Keratinocyte (primary cell): ENCODE data around the gene VSIG4. TPM values are rescaled to one million over a fixed set of nuclear protein-coding genes. Genes with fewer than 3 reads are reported as not detected.

Source experiments
- DNase-seq: peaks from one replicate; pipeline ENCODE4 v3.0.0-alpha.2; 2011; ENCODE audit warnings: low read depth, missing footprints, low spot score
- FAIRE-seq: peaks from 2 replicates; lab custom pipeline; 2011; peaks lifted over from hg19 to GRCh38; lab: Jason Lieb, UNC
- H2AFZ ChIP-seq: 2 replicates; pipeline ENCODE4 v1.6.0; 2012; ENCODE audit warnings: low read length, control low read depth, inconsistent platforms; ENCODE audit not compliant: control insufficient read depth
- H3K27ac ChIP-seq: 2 replicates; pipeline ENCODE4 v1.5.1; 2011; ENCODE audit warnings: low read length; ENCODE audit not compliant: control insufficient read depth, insufficient read depth
- H3K27me3 ChIP-seq: 3 replicates; pipeline ENCODE4 v1.6.0; 2011; ENCODE audit warnings: low read length; ENCODE audit not compliant: control insufficient read depth, insufficient read depth; ENCODE audit errors: extremely low read depth
- H3K36me3 ChIP-seq, 2 experiments: 2 replicates in 1 of 2; 3 replicates in 1 of 2; pipeline ENCODE4 v1.5.1; 2011; ENCODE audit warnings: low read length in 2 of 2, mild to moderate bottlenecking in 1 of 2; ENCODE audit not compliant: control insufficient read depth in 2 of 2, insufficient read depth in 2 of 2; ENCODE audit errors: extremely low read depth in 1 of 2
- H3K4me1 ChIP-seq: 3 replicates; pipeline ENCODE4 v1.5.1; 2011; ENCODE audit warnings: low read length; ENCODE audit not compliant: control insufficient read depth, insufficient read depth; ENCODE audit errors: extremely low read depth
- H3K4me2 ChIP-seq: 3 replicates; pipeline ENCODE4 v1.6.0; 2011; ENCODE audit warnings: low read depth, low read length; ENCODE audit not compliant: control insufficient read depth, insufficient read depth; ENCODE audit errors: extremely low read depth
- H3K4me3 ChIP-seq, 3 experiments: fragments of 200-600 bp in 1 of 3; sonication (generic) in 1 of 3; 2 replicates in 2 of 3; 3 replicates in 1 of 3; pipeline ENCODE4 v1.5.1; 2011 to 2016; ENCODE audit warnings: low read length in 3 of 3, mild to moderate bottlenecking in 3 of 3, control low read depth in 2 of 3, inconsistent platforms in 1 of 3, low read depth in 1 of 3, mixed read lengths in 1 of 3, mixed run types in 1 of 3, moderate library complexity in 1 of 3; ENCODE audit not compliant: control insufficient read depth in 2 of 3, insufficient read depth in 2 of 3; ENCODE audit errors: extremely low read depth in 1 of 3
- H3K79me2 ChIP-seq: 2 replicates; pipeline ENCODE4 v1.6.0; 2012; ENCODE audit warnings: low read length; ENCODE audit not compliant: control insufficient read depth, insufficient read depth
- H3K9ac ChIP-seq: 3 replicates; pipeline ENCODE4 v1.6.0; 2011; ENCODE audit warnings: low read length; ENCODE audit not compliant: control insufficient read depth, insufficient read depth; ENCODE audit errors: extremely low read depth
- H3K9me1 ChIP-seq: 3 replicates; pipeline ENCODE4 v1.6.0; 2011; ENCODE audit warnings: low read length; ENCODE audit not compliant: control insufficient read depth, insufficient read depth; ENCODE audit errors: extremely low read depth
- H3K9me3 ChIP-seq: 2 replicates; pipeline ENCODE4 v1.5.1; 2012; ENCODE audit warnings: low read depth, low read length; ENCODE audit not compliant: control insufficient read depth
- H4K20me1 ChIP-seq: 3 replicates; pipeline ENCODE4 v1.6.0; 2011; ENCODE audit warnings: low read length; ENCODE audit not compliant: control insufficient read depth, insufficient read depth; ENCODE audit errors: extremely low read depth
- CTCF ChIP-seq, 3 experiments: IDR thresholded peaks in 1 of 3; conservative IDR thresholded peaks in 1 of 3; optimal IDR thresholded peaks in 1 of 3; 2 replicates in 2 of 3; 3 replicates in 1 of 3; pipeline versions ENCODE3 to v1.5.1; 2011; ENCODE audit warnings: low read length in 3 of 3, mild to moderate bottlenecking in 3 of 3, moderate library complexity in 2 of 3, control low read depth in 1 of 3, inconsistent platforms in 1 of 3; ENCODE audit not compliant: insufficient read depth in 2 of 3; ENCODE audit errors: extremely low read depth in 1 of 3
- EZH2 ChIP-seq: IDR thresholded peaks from one replicate; pipeline ENCODE4 v1.6.1; 2012; ENCODE audit warnings: inconsistent platforms, mild to moderate bottlenecking, low read length, moderate library complexity
- dilution Hi-C: fragments of 300-500 bp; cut with MboI; formaldehyde crosslinking; loops from one replicate; pipeline ENCODE4 v1.7.0; 2020; ENCODE audit warnings: low sequenced_read_pairs; ENCODE audit not compliant: extremely low pct_ligation_motif_present
- polyA minus RNA-seq, 3 experiments: library from RNA; depleted of rRNA, polyadenylated mRNA; stranded (reverse); fragments of >200 nt; gene quantifications; 1 replicate in 1 of 3; 2 replicates in 1 of 3; 3 replicates in 1 of 3; pipeline ENCODE4 v1.2.3, GENCODE V29; 2011
- polyA plus RNA-seq, 5 experiments: library from polyadenylated mRNA; depleted of rRNA in 3 of 5; stranded (reverse) in 3 of 5; stranded (forward) in 1 of 5; unstranded in 1 of 5; fragments of >200 nt; gene quantifications; 1 replicate in 1 of 5; 2 replicates in 3 of 5; 3 replicates in 1 of 5; pipeline versions ENCODE4 v1.2.1 to v1.2.3, GENCODE V29; 2011 to 2012; ENCODE audit warnings: missing spikeins in 2 of 5, low read depth in 1 of 5, low replicate concordance in 1 of 5

The VSIG4 gene
- not detected in 3 replicates for polyA plus RNA-seq
- polyA plus RNA-seq (2011; ENCODE audit: low read depth) = not detected
- not detected in 2 replicates for polyA plus RNA-seq (2011; cell fraction: cytosol; rRNA removed)
- not detected in 2 replicates for polyA plus RNA-seq (2011; cell fraction: nucleus; rRNA removed)
- polyA plus RNA-seq (2012; ENCODE audit: low replicate concordance) = not detected in 2 replicates
- not detected in 3 replicates for polyA minus RNA-seq
- not detected for polyA minus RNA-seq (2011; cell fraction: cytosol; rRNA and poly(A)+ RNA removed)
- not detected in 2 replicates for polyA minus RNA-seq (2011; cell fraction: nucleus; rRNA and poly(A)+ RNA removed)

GRCh38 chrX:66039944-66040343 lies at the start of gene VSIG4:
TSS of gene VSIG4 (minus strand) at chrX:66040080. CDS start at chrX:66039998, 82 bp downstream.
- H3K4me2 ChIP-seq = no peak within 1 kb of the TSS
- no peaks in the 10 kb centered on the region for H3K36me3 ChIP-seq
- H3K9me1 ChIP-seq = no peaks in the 10 kb centered on the region
- H2AFZ ChIP-seq = no peak within 1 kb of the TSS
- H3K9ac ChIP-seq = no peak within 1 kb of the TSS
- no peak within 1 kb of the TSS for H3K4me3 ChIP-seq
- dilution Hi-C loops = no loop called here
- no peak within 1 kb of the TSS for H3K27ac ChIP-seq
- no peaks in the 10 kb centered on the region for H3K4me1 ChIP-seq
- H3K9me3 ChIP-seq = no peaks in the 10 kb centered on the region
- FAIRE-seq (no peak), DNase-seq (no peak)
- no peaks in the 10 kb centered on the region for H3K27me3 ChIP-seq
- no peaks in the 10 kb centered on the region for H4K20me1 ChIP-seq
- TF ChIP-seq EZH2 (no peak), CTCF (optimal IDR thresholded peaks at IDR 0.05 in 1 of 3, IDR thresholded peaks at IDR 0.05 in 1 of 3, conservative IDR thresholded peaks at IDR 0.05 in 1 of 3; ENCODE audit: extremely low read depth in 1 of 3, insufficient read depth in 2 of 3, low read length in 3 of 3) (no peak)
- H3K79me2 ChIP-seq = no peaks in the 10 kb centered on the region

GRCh38 chrX:66076801-66077200 lies 36.9 kb upstream of the VSIG4 start:
- TF ChIP-seq EZH2 = no peak
- TF ChIP-seq CTCF (optimal IDR thresholded peaks at IDR 0.05 in 1 of 3, IDR thresholded peaks at IDR 0.05 in 1 of 3, conservative IDR thresholded peaks at IDR 0.05 in 1 of 3; ENCODE audit: extremely low read depth in 1 of 3, insufficient read depth in 2 of 3, low read length in 3 of 3) = no peak
- Histone ChIP-seq H3K9ac (no peak overlapping the region), H2AFZ (no peak overlapping the region), H3K9me1 (no peaks in the 10 kb centered on the region), H3K27me3 (no peaks in the 10 kb centered on the region), H3K9me3 (no peaks in the 10 kb centered on the region), H3K4me3 (no peak overlapping the region), H3K4me1 (no peaks in the 10 kb centered on the region), H3K36me3 (no peaks in the 10 kb centered on the region), H3K79me2 (no peaks in the 10 kb centered on the region), H3K27ac (no peak overlapping the region), H4K20me1 (no peaks in the 10 kb centered on the region), H3K4me2 (no peak overlapping the region)
- FAIRE-seq = no peak
- DNase-seq = no peak
- dilution Hi-C loops = no loop called here
